DMS 273 (cell line): ENCODE data around the gene SMC6.

Source experiments
- DNase-seq: peaks from one replicate; lab custom pipeline; 2025; ENCODE audit not compliant: unreplicated experiment; lab: John Stamatoyannopoulos, UW

Gene SMC6

GRCh38 chr2:17621781-17622180 is 131.8 kb downstream of the SMC6 start:
- no peak for DNase-seq

DNA sequence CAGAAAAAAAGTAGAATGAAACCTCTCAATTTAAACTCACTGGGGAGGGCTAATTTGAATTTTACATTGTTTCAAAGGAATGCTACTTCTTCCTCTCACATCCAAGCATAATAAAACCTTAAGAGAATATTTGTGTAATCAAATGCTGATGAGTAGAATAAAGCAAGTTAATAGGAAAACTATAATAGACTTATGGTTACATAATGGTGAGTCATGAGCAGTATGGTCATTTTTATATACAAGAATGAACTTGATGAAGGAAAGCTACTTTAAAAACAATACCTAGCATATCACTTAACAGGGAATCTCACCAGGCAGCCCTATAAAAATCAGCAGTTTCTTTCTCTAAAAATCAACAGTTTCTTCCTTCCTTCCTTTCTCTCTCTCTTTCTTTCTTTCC is 132.8 kb downstream of the SMC6 start:
- DNase-seq, result no peak

DNA sequence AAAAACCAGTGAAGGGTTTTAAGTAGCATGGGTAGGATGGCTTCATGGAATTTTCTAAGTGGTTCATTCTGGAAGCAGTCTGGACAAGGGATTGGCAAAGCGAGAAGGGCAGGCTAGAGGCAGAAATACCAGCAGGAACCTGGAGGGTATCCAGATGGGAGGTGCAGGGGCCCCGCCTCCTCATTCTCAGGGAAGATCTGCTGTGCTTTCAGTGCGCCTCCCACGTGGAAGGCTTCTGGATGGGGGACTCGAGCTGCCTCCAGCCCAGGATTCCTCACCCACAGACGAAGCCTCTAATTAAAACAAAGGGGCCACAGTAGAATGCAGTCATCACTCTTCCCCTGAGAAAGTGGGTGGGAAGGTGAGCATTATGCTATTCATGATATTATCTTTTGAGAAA is 133.3 kb downstream of the SMC6 start:
- DNase-seq, result peak; percentile 68

- DNase-seq, result no peak
Observed at GRCh38 chr2:17617955-17618354, 135.7 kb downstream of the SMC6 start.

GRCh38 chr2:17617516-17617915 is 136.1 kb downstream of the SMC6 start:
- no peak for DNase-seq

GRCh38 chr2:17616405-17616804 is 137.2 kb downstream of the SMC6 start:
- DNase-seq, result no peak

- DNase-seq, result no peak
Observed at GRCh38 chr2:17615728-17616351, 137.8 kb downstream of the SMC6 start.

DNA sequence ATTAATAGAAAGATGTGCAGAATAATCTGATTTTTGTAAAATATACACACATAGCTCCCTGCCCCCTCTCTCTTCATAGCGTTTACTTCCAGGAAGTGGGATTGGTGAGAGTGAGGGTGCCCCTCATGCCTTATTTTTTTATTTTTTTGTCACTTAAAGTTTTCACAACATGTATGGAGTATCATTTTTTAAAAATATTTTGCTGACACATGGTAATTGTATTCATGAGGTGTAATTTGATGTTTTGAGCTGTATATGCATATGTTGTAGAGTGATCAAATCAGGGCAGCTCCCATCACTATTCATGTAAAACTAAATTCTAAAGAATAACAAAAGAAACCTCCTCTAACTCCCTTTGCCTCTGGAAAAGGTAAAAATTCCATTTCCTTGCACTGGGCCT is 138.5 kb downstream of the SMC6 start:
- DNase-seq, result no peak

GRCh38 chr2:17614174-17614930 is 139.3 kb downstream of the SMC6 start:
- DNase-seq, result no peak
